OCI-LY1 (cell line): ENCODE results near the gene OR13A1.

Source experiments
- EZH2 ChIP-seq: fragments of 200-600 bp; sonication (generic), shearing (Covaris generic); IDR thresholded peaks from 2 replicates; pipeline ENCODE4 v1.8.0; 2017; ENCODE audit warnings: borderline replicate concordance, mixed run types, mild to moderate bottlenecking, antibody characterized with exemption, low read length, moderate library complexity, mixed read lengths
- TF ChIP-seq, protein P1 (sequence below): fragments of 200-600 bp; sonication (generic), shearing (Covaris generic); IDR thresholded peaks from 2 replicates; pipeline ENCODE4 v1.5.1; 2017; ENCODE audit warnings: mild to moderate bottlenecking, antibody characterized with exemption, low read length, moderate library complexity, mixed read lengths

DNA sequence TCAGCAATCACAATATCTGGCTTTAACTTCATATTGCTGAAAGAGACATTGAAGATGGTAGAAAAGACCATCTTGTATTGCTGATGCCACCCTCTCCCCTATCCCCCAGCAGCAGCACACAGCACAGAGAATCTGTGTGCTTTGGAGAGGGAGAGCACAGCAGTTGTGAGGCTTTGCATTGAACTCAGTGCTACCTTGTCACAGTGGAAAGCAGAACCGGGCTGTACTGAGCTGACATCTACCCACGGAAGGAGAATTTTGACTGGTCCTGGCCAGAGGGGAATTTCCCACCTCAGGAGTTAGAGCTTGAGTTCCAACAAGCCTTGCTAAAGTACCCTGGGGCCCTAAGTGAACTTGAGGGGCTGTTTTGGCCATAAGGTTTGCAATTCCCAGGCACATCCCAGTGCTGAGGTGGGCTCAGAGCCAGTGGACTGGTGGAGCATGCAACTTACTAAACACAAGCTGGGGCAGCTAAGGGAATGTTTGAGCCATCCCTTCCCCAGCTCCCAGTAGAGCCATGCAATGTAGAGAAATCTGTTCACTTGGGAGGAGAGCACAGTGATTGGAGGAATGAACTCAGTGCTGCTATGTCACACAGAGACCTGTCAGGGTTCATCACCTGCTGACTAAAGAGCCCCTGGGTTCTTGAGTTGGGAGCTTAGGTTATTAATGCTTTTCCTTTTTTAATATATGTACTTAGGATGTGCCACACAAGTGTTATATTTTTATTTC, 62.1 kb downstream of the OR13A1 start:
- TF ChIP-seq, protein P1, sequence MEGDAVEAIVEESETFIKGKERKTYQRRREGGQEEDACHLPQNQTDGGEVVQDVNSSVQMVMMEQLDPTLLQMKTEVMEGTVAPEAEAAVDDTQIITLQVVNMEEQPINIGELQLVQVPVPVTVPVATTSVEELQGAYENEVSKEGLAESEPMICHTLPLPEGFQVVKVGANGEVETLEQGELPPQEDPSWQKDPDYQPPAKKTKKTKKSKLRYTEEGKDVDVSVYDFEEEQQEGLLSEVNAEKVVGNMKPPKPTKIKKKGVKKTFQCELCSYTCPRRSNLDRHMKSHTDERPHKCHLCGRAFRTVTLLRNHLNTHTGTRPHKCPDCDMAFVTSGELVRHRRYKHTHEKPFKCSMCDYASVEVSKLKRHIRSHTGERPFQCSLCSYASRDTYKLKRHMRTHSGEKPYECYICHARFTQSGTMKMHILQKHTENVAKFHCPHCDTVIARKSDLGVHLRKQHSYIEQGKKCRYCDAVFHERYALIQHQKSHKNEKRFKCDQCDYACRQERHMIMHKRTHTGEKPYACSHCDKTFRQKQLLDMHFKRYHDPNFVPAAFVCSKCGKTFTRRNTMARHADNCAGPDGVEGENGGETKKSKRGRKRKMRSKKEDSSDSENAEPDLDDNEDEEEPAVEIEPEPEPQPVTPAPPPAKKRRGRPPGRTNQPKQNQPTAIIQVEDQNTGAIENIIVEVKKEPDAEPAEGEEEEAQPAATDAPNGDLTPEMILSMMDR, result no peak
- no peak for TF ChIP-seq EZH2
